Measurements from ENCODE around the gene XXYLT1.
"Not testable (repeated sequence)": the region's sequence is repeated elsewhere in the genome, so short reads cannot be mapped to it uniquely, and the experiment has no call there.

Gene XXYLT1

GRCh38 chr3:195236801-195237570, 34.0 kb downstream of the XXYLT1 start:
- Histone ChIP-seq H3K4me3 (ENCODE audit: low read length) (no peak overlapping the region), H3K36me3 (ENCODE audit: insufficient read depth, low read length) (no peaks in the 10 kb centered on the region), H3K4me2 (ENCODE audit: low read length) (no peak overlapping the region)

GRCh38 chr3:195236076-195236798, 34.7 kb downstream of the XXYLT1 start:
- Histone ChIP-seq H3K9me3 (replicated peaks; ENCODE audit: low read length) (no peaks in the 10 kb centered on the region), H3K4me1 (ENCODE audit: control insufficient read depth, insufficient read depth, low read length) (no peaks in the 10 kb centered on the region), H3K9ac (ENCODE audit: low read depth, low read length) (no peak overlapping the region), H3K27me3 (ENCODE audit: control insufficient read depth, insufficient read depth, low read length) (no peaks in the 10 kb centered on the region), H3K36me3 (ENCODE audit: insufficient read depth, low read length) (no peaks in the 10 kb centered on the region), H3K4me3 (ENCODE audit: low read length) (no peak overlapping the region), H3K4me2 (ENCODE audit: low read length) (no peak overlapping the region)

More at GRCh38 chr3:195236801-195237570, 34.0 kb downstream of the XXYLT1 start:
- no peaks in the 10 kb centered on the region for H3K27me3 ChIP-seq (ENCODE audit: control insufficient read depth, insufficient read depth, low read length)
- no peak overlapping the region for H3K9ac ChIP-seq (ENCODE audit: low read depth, low read length)
- H3K4me1 ChIP-seq (ENCODE audit: control insufficient read depth, insufficient read depth, low read length) = no peaks in the 10 kb centered on the region
- no peaks in the 10 kb centered on the region for H3K9me3 ChIP-seq (replicated peaks; ENCODE audit: low read length)

GRCh38 chr3:195230244-195230643, 40.7 kb downstream of the XXYLT1 start:
- Histone ChIP-seq H3K9me3 (replicated peaks; ENCODE audit: low read length) (no peaks in the 10 kb centered on the region), H3K9ac (ENCODE audit: low read depth, low read length) (no peak overlapping the region), H3K36me3 (ENCODE audit: insufficient read depth, low read length) (no peaks in the 10 kb centered on the region), H3K27me3 (ENCODE audit: control insufficient read depth, insufficient read depth, low read length) (no peaks in the 10 kb centered on the region), H3K4me1 (ENCODE audit: control insufficient read depth, insufficient read depth, low read length) (no peaks in the 10 kb centered on the region), H3K4me3 (ENCODE audit: low read length) (no peak overlapping the region), H3K4me2 (ENCODE audit: low read length) (no peak overlapping the region)

GRCh38 chr3:195228886-195229285, 42.1 kb downstream of the XXYLT1 start:
- H3K4me1 ChIP-seq (ENCODE audit: control insufficient read depth, insufficient read depth, low read length); H3K27me3 ChIP-seq (ENCODE audit: control insufficient read depth, insufficient read depth, low read length); H3K9ac ChIP-seq (ENCODE audit: low read depth, low read length); H3K4me3 ChIP-seq (ENCODE audit: low read length); H3K9me3 ChIP-seq (replicated peaks; ENCODE audit: low read length); H3K36me3 ChIP-seq (ENCODE audit: insufficient read depth, low read length); H3K4me2 ChIP-seq (ENCODE audit: low read length): not testable (repeated sequence)

- Histone ChIP-seq H3K4me2 (ENCODE audit: low read length) (no peak overlapping the region), H3K9ac (ENCODE audit: low read depth, low read length) (no peak overlapping the region), H3K36me3 (ENCODE audit: insufficient read depth, low read length) (no peaks in the 10 kb centered on the region), H3K4me3 (ENCODE audit: low read length) (no peak overlapping the region), H3K27me3 (ENCODE audit: control insufficient read depth, insufficient read depth, low read length) (no peaks in the 10 kb centered on the region), H3K9me3 (replicated peaks; ENCODE audit: low read length) (no peaks in the 10 kb centered on the region), H3K4me1 (ENCODE audit: control insufficient read depth, insufficient read depth, low read length) (peaks cover 19% of the 10 kb centered on the region)
Measured at GRCh38 chr3:195227871-195228270, 43.1 kb downstream of the XXYLT1 start.

DNA sequence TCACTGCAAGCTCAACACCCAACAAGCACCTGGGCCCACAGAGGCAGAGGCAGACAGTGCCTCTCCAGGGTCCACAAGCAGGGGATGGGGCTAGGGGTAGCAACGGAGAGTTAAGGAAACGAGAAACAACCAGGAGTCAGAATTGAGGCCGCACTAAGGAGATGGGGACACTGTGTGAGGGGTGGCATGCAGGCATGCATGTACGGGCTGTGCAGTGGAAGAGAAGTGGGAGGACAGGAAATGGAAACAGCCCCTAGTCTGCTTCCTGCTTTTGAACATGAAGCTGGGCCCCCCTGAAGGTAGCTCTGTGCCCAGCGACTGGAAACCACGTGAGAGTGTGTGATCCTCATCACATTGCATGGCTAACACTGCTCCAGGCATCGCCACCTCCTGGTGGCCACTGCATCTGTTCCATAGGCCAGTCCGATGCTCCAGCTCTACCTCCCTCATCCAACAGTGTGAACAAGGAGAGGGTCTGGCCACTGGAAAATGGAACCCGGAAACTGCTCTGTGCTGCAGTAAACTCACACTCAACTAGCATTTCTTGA, 44.0 kb downstream of the XXYLT1 start:
- Histone ChIP-seq H3K9ac (ENCODE audit: low read depth, low read length) (no peak overlapping the region), H3K36me3 (ENCODE audit: insufficient read depth, low read length) (no peaks in the 10 kb centered on the region), H3K27me3 (ENCODE audit: control insufficient read depth, insufficient read depth, low read length) (no peaks in the 10 kb centered on the region), H3K4me2 (ENCODE audit: low read length) (no peak overlapping the region), H3K4me3 (ENCODE audit: low read length) (no peak overlapping the region), H3K9me3 (replicated peaks; ENCODE audit: low read length) (no peaks in the 10 kb centered on the region), H3K4me1 (ENCODE audit: control insufficient read depth, insufficient read depth, low read length) (peaks cover 22% of the 10 kb centered on the region)

GRCh38 chr3:195226445-195226844, 44.5 kb downstream of the XXYLT1 start:
- H3K36me3 ChIP-seq (ENCODE audit: insufficient read depth, low read length) = no peaks in the 10 kb centered on the region
- no peaks in the 10 kb centered on the region for H3K27me3 ChIP-seq (ENCODE audit: control insufficient read depth, insufficient read depth, low read length)
- H3K4me1 ChIP-seq (ENCODE audit: control insufficient read depth, insufficient read depth, low read length) = peaks cover 22% of the 10 kb centered on the region
- H3K4me3 ChIP-seq (ENCODE audit: low read length) = no peak overlapping the region
- no peak overlapping the region for H3K4me2 ChIP-seq (ENCODE audit: low read length)
- H3K9me3 ChIP-seq (replicated peaks; ENCODE audit: low read length) = no peaks in the 10 kb centered on the region
- H3K9ac ChIP-seq (ENCODE audit: low read depth, low read length) = no peak overlapping the region

- Histone ChIP-seq H3K36me3 (ENCODE audit: insufficient read depth, low read length) (no peaks in the 10 kb centered on the region), H3K27me3 (ENCODE audit: control insufficient read depth, insufficient read depth, low read length) (no peaks in the 10 kb centered on the region), H3K4me3 (ENCODE audit: low read length) (no peak overlapping the region), H3K4me2 (ENCODE audit: low read length) (no peak overlapping the region), H3K9ac (ENCODE audit: low read depth, low read length) (no peak overlapping the region), H3K9me3 (replicated peaks; ENCODE audit: low read length) (no peaks in the 10 kb centered on the region), H3K4me1 (ENCODE audit: control insufficient read depth, insufficient read depth, low read length) (peaks cover 22% of the 10 kb centered on the region)
Measured at GRCh38 chr3:195224980-195225580, 45.9 kb downstream of the XXYLT1 start.

DNA sequence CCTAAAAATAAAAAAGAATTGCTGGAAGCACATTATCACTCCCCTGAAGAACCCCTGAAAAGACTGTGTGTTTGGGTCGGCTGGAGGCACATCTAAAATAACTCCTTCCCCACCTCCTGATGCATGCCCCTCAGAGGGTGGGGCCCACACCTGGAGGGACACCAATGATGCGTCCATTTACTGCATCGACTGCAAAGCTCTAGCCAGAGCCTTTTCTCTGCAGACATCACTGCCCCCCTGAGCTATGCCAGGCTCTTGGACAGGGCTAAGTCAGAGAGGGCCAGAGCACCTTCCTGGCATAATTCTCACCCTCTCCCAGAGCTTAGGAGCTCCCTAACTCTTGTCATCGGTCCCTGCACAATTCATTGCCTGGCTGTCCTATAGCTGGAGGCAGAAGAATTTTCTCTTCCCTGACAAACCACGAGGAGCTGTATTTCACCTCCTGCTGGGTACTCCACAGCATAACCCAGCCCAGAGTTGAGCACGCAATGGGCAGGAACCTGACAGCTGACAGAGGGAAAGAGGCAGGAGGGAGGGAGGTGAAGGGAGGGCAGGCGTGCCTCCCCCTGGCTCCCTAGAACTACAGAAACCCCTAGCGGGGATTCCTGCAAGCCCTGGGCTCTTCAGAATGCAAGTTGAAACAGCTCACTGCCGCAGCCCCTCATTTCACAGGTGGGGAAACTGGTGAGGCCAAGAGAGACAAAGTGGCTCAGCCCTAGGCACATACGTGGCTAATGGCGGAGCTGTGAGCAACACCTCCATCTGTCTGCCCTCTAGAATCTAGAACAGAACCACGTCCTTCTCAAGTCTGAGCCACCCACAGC, 46.6 kb downstream of the XXYLT1 start:
- H3K36me3 ChIP-seq (ENCODE audit: insufficient read depth, low read length) = no peaks in the 10 kb centered on the region
- peak overlapping the region; percentile 60 for H3K9ac ChIP-seq (ENCODE audit: low read depth, low read length)
- peak overlapping the region; percentile 42 for H3K4me2 ChIP-seq (ENCODE audit: low read length)
- no peak overlapping the region for H3K4me3 ChIP-seq (ENCODE audit: low read length)
- no peaks in the 10 kb centered on the region for H3K27me3 ChIP-seq (ENCODE audit: control insufficient read depth, insufficient read depth, low read length)
- H3K4me1 ChIP-seq (ENCODE audit: control insufficient read depth, insufficient read depth, low read length) = peaks cover 22% of the 10 kb centered on the region
- no peaks in the 10 kb centered on the region for H3K9me3 ChIP-seq (replicated peaks; ENCODE audit: low read length)

DNA sequence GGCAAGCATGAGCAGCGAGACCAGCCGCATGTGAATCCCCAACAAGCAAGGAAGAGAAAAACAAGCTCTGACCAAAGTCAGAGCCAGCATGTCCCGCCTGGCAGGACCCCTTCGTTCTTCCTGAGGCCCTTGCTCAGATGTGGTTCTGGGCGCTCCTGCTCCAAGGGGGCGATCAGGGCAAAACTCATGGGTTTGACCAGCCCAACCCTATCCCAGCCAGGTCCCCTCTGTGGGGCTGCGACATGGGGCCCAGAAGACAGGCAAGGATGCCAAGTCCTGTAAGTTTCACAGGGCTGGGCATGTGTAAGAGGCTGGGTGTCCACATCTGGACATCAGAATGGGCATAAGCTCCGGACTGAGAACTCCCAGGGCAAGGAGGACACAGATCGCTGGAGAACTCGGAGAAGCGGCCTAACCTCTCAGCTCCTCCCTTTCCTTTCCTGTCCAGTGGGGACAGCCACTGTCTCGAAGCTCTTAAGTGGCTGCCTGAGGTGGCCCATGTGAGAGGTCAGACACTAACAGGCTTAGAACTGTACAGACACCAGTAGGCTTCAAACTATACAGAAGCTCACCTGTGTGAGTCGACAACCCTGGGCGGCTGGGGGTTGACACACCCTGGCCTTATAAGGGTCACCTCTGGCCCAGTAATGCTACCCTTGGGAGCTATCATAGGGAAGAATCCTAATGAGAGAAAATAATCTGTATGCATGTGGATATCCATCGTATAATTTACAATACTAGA, 48.9 kb downstream of the XXYLT1 start:
- Histone ChIP-seq H3K4me3 (ENCODE audit: low read length) (no peak overlapping the region), H3K36me3 (ENCODE audit: insufficient read depth, low read length) (no peaks in the 10 kb centered on the region), H3K9ac (ENCODE audit: low read depth, low read length) (no peak overlapping the region), H3K4me2 (ENCODE audit: low read length) (no peak overlapping the region), H3K27me3 (ENCODE audit: control insufficient read depth, insufficient read depth, low read length) (no peaks in the 10 kb centered on the region), H3K4me1 (ENCODE audit: control insufficient read depth, insufficient read depth, low read length) (peaks cover 22% of the 10 kb centered on the region), H3K9me3 (replicated peaks; ENCODE audit: low read length) (no peaks in the 10 kb centered on the region)

All from skeletal muscle satellite cell (primary cell).